Stimulated activated naive CD8-positive, alpha-beta T cell treated with anti-CD3 and anti-CD28 coated beads, Interleukin-15, Interleukin-2, amounts not matched to agents 100 U/mL and 50 U/mL, for 24 hours (primary cell): Measurements from ENCODE around the gene FYB2.
A peak's percentile ranks its signal among the peaks of the same experiment; 100 is the strongest.

ENCODE experiments used
- ATAC-seq: fragments of 150-1000 bp; cut with Tn5 transposase; one replicate; pipeline ENCODE4 v1.10.0; 2021
- DNase-seq: peaks from one replicate; pipeline ENCODE4 v3.0.0; 2021

The FYB2 gene

GRCh38 chr1:56833088-56833487 is 13.9 kb upstream of the FYB2 start:
- DNase-seq = no peak
- no peak for ATAC-seq

DNA sequence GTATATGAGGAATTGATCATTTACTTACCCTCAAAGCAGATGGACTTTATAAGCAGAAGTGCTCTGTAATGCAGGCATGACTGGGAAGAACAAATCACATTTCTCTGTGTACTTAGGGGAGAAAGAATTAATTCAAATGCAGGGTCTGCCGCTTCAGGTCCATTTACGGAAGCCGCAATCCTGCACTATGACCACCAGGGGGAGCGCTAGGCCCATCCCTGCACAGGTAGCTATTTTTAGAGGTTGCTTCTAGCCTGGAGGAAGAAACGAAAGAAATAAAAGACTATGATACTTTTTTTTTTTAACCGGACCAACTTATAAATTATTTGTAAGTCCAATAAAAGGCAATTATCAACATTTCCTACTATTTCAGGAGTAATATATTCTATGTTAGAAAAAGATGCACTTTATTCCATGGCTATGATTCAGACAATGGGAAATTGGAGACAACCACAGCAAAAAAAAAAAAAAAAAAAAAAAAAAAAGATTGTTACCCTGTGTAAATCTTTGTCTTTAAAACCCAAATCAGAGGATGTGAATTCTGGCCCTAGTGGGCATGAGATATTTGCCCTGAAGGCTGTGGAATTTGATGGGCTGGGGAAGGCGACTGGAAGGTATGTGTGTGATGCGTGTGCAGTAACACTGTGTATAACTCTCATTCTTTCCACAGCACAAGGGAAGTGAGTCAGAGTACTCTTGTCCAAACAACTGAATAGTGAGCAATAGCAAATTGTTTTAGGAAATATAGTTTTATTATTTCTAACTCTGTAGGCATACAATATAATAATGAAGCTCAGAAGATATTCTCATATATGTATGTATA is 12.9 kb upstream of the FYB2 start:
- ATAC-seq = peak; percentile 61
- peak; percentile 66 for DNase-seq

GRCh38 chr1:56830052-56830451 is 10.8 kb upstream of the FYB2 start:
- no peak for DNase-seq
- ATAC-seq = no peak

DNA sequence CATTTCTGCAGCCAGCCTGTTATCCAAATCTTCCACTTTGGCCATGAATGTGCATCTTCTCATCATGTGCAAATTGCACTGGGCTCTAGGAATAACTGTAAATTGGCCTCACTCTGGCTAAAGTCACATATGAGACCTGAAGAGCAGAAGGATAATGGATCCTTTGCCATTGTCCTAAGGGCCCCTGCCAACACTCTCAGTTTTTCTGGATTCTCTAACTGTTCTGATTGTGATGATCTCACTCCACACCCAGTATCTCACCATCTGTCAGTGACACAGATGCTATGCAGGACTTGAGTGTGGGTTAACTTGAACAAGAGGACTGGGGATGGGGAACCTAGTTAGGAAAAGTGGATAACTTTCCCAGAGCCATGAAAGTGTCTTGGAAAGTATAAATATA is 8.5 kb upstream of the FYB2 start:
- DNase-seq (no peak), ATAC-seq (no peak)

GRCh38 chr1:56825436-56825835 is 6.2 kb upstream of the FYB2 start:
- DNase-seq (no peak), ATAC-seq (no peak)

GRCh38 chr1:56824938-56825337 is 5.7 kb upstream of the FYB2 start:
- no peak for ATAC-seq
- DNase-seq = no peak

DNA sequence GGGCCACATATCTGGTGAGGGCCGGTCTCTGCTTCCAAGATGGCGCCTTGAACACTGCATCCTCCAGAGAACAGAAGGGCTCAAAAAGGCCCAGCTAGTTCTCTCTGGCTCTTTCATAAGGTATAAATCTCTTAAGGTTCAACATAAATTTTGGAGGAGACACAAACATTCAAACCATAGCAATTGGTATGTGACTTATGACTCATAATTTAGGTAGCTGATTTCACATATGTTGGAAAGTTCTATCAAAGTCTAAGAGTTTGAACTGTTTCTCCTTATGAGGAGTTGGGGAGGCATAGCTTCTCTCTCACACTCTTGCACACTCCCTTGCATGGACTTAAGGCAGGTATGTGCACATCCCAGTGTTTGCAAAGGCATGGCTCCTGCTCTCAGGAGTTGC is 5.1 kb upstream of the FYB2 start:
- no peak for ATAC-seq
- DNase-seq = no peak

DNA sequence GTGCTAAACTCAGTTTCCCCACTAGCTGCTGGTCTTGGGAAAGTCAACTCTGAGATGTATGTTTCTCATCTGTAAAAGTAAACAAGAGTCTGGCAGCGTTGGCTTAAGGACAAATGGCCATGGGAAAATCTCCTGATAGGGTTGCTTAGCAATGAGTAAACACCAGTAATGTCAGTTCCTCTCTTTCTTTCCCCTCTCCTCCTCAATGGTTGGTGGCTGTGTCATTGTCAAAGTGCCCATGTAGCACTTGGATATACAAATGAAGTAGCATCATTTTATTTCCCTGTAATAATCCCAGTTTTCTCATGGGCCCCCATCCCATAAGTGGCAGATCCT is 2.2 kb upstream of the FYB2 start:
- no peak for ATAC-seq
- DNase-seq = no peak

DNA sequence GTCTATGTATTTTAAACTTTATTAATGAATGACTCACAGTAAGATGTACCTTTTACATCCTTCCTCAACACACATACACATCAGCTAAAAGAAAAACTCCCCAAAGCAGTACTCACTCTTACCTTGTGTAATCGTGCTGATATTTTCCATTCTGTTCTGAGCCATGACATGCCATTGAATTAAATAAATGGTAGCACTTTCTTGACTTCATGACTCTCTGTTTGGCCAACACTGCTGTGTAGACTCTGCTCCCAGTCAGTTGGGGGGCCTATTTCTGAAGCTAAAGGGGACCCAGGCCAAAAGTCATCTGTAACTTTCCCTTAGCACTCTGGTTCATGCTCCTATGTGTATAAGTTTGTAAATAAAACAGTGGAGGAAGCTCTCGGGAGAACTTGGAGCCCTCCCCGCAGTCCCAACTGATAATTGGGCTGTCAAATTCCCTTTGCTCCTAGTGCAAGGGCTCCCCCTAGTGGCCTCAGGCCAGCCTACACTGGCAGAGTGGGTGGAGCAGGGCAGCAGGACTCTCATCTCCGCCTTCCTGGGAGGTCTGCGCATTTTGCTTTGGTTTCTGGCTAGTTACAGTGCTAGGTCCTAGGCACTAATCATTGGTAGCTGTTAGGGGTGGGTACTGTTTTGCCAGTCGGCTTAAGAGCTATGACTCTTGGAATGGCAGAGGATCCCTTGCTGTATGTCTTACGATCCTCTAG is 1.7 kb upstream of the FYB2 start:
- ATAC-seq (peak; percentile 72), DNase-seq (peak; percentile 84)

- ATAC-seq = no peak
- no peak for DNase-seq
Measured at GRCh38 chr1:56817716-56818463, 1.3 kb downstream of the FYB2 start.

DNA sequence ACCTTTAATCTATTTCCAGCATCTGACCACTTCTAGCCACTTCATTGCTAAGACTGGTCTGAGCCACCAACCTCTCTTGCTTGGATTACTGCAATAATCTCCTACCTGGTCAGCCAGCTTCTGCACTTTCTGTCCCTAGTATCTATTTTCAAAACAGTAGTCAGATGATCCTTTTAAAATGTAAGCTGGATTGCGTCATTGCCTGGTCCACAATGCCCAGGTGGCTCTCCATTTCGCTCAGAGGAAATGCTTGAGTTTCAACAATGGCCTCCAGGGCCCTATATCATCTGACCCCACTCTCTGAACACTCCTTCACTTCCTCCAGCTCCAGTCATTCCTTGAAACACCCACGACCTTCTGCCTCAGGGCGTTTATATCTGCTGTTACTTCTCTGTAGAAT is 2.3 kb downstream of the FYB2 start:
- ATAC-seq (no peak), DNase-seq (no peak)

DNA sequence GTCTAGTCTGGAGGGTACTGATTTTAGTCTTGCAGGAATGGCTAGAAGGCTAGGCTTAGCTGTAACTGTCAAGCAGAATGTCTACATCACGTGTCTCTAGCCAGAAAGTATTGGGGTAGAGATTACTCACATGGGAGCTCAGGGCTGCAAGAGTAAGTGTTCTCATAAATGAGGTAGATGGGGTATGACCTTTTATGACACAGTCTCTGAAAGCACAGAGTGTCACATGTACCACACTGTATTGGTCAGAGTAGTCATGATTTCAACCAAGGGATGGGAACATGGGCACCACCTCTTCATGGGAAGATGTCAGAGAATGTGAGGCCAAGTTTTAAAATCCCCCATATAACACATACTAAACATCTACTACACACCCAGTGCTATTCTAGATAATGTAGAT is 2.9 kb downstream of the FYB2 start:
- ATAC-seq = no peak

DNA sequence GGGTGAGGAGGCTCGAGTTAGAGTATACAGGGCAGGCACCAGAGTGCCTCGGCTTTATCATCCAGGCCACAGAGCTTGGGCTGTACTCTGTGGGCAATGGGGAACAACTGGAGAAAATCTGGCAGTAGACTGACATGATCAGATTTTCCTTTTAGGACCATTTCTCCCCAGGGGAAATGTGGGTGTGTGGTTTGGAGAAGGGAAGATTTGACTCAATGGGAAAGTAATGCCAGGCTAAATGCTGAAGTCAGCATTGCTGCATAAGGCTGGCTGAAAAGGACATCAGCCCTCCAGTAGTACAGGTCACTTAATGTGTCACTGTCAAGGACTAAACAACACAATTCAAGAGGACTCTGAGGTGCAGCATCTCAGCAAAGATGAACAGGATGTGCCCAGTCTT is 5.0 kb downstream of the FYB2 start:
- no peak for ATAC-seq
- DNase-seq = no peak

More for the DNA sequence above, 2.9 kb downstream of the FYB2 start:
- DNase-seq = no peak

- ATAC-seq (no peak), DNase-seq (no peak)
Measured at GRCh38 chr1:56811331-56811730, 7.9 kb downstream of the FYB2 start.

DNA sequence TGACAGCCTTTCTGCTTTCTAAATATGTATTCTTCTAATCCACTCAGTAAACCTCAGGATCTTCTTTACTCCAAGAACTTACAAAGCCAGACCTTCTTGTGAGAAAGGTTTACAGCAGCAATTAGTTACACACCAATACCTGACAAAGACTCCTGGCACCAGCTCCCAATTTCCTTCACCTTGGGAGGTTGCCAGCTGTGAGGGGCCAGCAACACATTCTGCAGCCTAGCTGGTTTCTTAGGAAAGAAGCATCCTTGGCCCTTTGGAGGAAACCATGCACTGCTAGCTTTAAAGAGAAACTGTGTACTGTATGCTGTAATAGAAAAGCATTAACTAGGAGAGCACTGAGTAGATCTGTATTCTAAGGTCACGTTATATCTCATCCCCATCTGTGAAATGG is 10.8 kb downstream of the FYB2 start:
- DNase-seq = no peak
- no peak for ATAC-seq

GRCh38 chr1:56806804-56807203 is 12.4 kb downstream of the FYB2 start:
- DNase-seq = no peak
- ATAC-seq = no peak

- DNase-seq = peak; percentile 6
- ATAC-seq = no peak
Measured at GRCh38 chr1:56803561-56804156, 15.5 kb downstream of the FYB2 start.

DNA sequence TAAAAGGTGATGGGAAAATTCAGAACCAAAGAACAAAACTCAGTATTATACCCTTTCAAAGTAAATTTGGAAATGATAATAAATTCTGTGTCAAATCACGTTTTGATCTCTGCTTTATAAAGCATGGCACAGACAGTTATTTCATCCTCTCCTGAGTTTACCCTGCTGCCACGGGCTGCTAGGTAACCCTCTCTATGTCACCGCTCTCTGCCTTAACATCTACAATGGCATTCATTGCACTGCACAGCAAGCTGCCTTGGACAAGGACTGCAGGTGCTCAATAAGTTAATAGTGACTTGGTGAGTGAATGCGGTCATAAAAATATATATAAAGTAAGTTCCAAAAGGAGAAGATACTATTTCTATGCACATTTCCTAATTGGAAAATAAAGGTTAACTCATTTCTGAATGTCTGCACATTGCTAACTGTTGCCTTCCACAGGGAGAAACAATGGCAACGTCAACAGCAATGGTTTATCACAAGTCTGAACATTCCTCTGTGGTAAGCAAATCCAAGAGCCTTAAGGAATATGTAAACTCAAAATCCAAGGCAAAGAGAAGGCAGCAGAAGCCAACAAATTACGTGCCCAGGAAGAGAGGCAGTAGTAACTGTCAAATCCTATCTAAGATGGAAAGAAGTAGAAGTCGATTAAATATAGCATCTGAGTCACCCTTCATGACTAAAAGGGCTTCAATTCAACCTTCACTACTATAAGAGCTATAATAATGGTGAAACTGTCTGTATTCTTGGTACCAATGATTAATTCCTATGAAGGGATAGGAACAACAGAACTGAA is 19.4 kb downstream of the FYB2 start:
- DNase-seq = no peak
- no peak for ATAC-seq

DNA sequence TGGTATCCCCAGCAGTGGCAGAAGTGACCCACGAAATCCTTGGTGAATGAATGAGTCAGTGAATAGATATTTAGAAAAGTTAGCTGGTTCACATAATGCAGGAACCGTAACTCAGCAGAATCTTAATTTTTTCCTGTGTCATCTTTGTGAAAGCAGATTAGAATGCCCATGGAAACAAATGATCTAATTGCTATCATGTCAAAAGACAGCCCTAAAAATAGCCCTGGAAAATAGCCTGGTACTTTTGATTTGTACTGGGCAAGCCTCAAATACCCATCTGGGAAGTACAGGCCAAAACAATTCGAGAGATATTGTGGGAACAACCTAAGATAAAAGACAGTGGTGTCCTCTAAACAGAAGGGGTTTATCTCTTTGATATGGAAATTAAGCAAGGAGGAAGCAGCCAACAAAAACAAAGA is 21.1 kb downstream of the FYB2 start:
- ATAC-seq (no peak), DNase-seq (no peak)

- DNase-seq = no peak
- ATAC-seq = no peak
Measured at GRCh38 chr1:56797065-56797685, 22.0 kb downstream of the FYB2 start.

GRCh38 chr1:56795870-56796269 is 23.3 kb downstream of the FYB2 start:
- DNase-seq (no peak), ATAC-seq (no peak)

- DNase-seq = no peak
- ATAC-seq = no peak
Measured at GRCh38 chr1:56790036-56790435, 29.2 kb downstream of the FYB2 start.
